Stimulated activated CD4-positive, alpha-beta T cell treated with anti-CD3 and anti-CD28 coated beads, Interleukin-1b, Interleukin-23, amount 100 ng/mL, for 48 hours (primary cell): ENCODE data around the gene ZNF333.
"Not testable (repeated sequence)": the region's sequence is repeated elsewhere in the genome, so short reads cannot be mapped to it uniquely, and the experiment has no call there.

ENCODE experiments used
- DNase-seq: peaks from one replicate; pipeline ENCODE4 v3.0.0-alpha.2; 2020

ZNF333 gene

DNA sequence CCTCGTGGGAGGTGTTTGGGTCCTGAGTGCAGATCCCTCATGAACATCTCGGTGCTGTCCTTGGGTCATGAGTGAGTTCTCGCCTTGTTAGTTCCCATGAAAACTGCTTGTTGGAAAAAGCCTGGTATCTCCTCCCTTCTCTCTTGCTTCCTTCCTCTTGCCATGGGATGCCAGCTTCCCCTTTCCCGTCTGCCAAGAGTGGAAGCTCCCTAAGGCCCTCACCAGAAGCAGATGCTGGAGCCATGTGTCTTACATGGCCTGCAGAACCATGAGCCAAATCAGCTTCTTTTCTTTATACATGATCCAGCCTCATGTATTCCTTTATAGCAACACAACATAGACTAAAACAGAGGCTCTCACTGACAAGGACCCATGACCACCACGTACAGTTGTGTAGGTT, 80.3 kb downstream of the ZNF333 start:
- no peak for DNase-seq

DNA sequence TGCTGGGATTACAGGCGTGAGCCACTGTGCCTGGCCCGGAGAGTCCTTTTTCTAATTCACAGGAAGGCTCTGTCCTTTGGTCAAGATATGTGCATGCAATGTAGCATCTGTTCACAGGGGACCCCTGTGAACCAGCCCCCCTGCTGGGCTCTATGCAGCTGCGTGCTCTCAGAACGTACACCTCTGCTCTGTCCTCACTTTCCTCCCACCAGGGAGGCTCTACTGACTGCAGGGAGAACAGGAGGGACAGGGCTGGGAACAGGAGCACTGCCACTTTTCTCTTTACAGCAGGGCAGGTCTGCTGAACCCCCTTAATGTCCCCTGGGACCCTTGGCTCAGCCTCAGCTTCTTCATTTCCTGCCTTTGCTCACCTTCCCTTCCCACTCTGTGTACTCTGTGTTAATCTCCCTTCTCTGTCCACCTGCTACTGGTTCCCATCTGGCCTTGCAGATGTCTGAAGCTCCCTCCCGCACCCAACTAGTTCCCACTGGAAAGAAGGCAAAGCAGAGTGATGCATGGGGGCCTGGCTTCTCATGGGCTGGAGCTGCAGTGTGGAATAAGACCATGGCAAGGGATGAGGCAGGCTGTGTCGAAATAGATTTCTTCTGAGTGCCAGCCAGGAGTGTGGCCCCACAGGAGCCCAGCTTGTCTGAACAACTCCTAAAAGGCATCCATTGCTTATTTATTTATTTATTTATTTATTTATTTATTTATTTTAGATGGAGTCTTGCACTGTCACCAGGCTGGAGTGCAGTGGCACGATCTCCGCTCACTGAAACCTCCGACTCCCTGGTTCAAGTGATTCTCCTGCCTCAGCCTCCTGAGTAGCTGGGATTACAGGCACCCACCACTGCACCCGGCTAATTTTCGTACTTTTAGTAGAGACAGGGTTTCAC, 81.3 kb downstream of the ZNF333 start:
- no peak for DNase-seq

DNA sequence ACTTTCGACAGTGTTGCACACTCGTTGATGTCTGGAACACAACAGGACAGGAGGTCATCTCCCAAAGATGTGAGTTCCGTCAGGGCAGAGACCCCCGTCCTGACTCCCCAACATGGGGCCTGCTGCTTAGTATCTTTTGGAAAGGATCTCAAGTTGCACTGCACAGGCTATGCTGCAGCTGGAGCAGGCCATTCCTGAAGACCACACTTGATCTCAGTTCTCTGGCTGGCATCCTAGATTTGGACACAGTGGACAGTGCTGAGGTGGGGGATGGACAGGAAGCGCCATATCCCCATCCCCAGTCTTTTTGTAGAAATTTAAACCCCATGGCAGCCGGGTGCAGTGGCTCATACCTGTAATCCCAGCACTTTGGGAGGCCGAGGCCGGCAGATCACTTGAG, 82.6 kb downstream of the ZNF333 start:
- no peak for DNase-seq

DNA sequence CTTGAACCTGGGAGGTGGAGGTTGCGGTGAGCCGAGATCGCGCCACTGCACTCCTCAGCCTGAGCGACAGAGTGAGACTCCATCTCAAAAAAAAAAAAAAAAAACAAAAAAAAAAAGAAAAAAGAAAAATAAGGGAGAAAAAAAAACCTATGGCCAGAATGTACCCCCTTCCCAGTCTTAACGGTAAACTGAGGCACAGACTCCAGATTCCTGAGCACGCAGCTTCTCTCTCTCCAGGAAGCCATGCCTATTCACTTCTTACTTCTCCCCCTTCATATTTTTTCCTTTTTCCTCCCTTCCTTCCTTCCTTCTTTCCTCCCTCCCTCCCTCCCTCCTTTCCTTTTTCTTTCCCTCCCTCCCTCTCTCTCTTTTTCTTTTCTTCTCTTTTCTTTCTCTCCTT, 83.1 kb downstream of the ZNF333 start:
- DNase-seq: no peak

DNA sequence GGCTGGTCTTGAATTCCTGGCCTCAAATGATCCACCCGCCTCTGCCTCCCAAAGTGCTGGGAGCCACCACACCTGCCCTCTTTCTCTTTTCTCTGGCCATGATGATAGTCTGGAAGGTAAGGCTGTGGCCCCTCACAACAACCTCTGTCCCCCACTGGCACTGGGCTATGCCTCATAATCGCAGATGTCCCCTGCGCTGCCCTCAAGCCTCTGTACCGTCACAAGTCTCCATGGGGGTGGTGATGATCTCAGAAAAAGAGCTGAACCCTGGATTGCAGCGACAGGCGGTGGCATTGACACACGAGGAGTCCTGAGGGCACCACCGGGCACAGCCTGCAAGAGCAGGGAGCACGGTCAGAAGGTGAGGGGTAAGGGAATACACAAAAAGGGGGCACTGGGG, 83.9 kb downstream of the ZNF333 start:
- DNase-seq: not testable (repeated sequence)

DNA sequence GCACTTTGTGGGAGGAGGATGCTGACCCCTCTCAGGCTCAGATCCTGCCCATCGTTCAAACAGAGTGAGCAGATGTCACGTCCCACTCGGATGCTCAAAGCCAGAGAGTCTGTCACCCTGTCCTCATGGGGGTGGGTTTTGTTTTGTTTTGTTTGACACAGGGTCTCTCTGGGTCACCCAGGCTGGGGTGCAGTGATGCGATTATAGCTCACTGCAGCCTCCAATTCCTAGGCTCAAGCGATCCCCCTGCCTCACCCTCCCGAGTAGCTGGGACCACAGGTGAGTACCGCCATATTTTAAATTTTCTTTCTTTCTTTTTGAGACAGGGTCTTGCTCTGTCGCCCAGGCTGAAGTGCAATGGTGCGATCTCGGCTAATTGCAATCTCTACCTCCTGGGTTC, 84.5 kb downstream of the ZNF333 start:
- no peak for DNase-seq

DNA sequence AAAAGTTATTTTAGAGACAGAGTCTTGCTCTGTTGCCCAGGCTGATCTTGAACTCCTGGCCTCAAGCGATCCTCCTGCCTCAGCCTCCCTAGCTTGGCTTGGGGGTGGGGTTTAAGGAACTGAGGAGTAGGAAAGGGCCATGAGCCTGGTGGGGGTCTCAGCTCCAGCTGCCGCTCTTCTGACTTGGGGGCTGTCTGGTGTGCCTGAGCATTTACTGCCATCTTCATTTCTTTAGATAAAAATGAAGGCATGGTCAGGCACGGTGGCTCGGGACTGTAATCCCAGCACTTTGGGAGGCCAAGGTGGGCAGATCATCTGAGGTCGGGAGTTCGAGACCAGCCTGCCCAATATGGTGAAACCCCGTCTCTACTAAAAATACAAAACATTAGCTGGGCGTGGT, 85.5 kb downstream of the ZNF333 start:
- DNase-seq: not testable (repeated sequence)

DNA sequence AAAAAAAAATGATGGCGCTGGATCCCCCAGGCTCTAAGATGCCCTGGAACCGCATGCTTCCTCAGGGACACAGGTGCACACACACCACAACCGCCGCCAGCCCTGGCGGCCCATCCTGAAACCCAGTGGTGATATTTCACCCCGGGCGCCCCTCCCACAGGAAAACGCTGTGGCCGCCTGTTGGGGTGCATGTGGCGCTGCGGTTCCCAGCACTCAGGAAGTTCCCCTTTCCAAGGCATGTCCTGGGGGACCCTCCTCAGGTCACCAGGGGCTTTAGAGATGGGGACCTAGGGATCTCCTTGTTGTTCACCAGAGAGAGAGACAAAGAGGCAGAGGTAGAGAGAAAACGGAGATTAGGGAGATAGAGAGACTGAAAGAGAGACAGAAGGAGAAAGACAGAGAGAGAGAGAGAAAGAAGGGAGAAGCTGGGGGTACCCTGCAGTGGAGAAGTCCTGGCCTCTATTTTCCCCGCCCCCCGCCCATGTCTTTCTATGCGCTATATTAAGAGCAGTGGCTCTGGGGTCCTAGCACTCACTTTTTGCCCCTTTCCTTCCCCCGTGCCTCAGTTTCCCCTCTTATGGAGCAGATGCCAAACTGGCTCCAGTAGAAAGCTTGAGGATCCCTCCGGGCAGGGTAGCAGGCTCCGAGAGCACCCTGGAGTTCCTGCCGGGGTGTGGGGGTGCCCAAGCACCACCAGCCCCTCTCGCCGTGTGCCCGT, 86.2 kb downstream of the ZNF333 start:
- no peak for DNase-seq

DNA sequence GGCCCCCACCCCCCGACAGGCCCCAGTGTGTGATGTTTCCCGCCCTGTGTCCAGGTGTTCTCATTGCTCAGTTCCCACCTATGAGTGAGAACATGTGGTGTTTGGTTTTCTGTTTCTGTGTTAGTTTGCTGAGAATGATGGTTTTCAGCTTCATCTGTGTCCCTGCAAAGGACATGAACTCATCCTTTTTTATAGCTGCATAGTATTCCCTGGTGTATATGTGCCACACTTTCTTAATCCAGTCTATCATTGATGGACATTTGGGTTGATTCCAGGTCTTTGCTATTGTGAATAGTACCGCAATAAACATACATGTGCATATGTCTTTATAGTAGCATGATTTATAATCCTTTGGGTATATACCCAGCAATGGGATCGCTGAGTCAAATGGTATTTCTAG, 87.8 kb downstream of the ZNF333 start:
- not testable (repeated sequence) for DNase-seq

DNA sequence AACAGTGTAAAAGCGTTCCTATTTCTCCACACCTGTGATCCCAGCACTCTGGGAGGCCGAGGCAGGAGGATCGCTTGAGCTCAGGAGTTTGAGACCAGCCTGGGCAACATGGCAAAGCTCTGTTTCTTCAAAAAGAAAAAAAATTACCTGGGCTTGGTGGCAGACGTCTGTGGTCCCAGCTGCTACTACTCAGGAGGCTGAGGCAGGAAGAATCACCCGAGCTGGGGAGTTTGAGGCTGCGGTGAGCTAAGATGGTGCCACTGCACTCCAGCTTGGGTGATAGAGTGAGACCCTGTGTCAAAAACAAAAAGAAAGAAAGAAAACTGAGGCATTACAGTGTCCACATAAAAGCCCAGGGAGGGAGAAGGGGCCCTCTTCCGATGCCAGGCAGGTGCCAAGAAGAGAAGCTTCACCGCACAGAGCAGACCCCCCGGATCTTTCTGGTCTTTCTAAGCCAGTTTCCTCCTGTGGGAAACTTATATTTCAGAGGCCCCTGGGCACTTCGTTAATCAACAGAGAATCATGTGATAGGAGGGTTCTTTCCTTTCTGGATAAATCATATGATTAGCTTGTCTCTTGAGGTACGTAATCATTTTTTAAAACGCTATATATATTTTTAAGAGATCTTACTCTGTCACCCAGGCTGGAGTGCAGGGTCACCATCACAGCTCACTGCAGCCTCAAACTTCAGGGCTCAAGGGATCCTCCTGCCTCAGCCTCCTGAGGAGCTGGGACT, 88.4 kb downstream of the ZNF333 start, which contains the start of gene ADGRE2:
TSS of gene ADGRE2 (minus strand) at position 451 of the 736 bp plus-strand sequence. CDS start 1,804 bp downstream, outside the sequence.
- not testable (repeated sequence) for DNase-seq

DNA sequence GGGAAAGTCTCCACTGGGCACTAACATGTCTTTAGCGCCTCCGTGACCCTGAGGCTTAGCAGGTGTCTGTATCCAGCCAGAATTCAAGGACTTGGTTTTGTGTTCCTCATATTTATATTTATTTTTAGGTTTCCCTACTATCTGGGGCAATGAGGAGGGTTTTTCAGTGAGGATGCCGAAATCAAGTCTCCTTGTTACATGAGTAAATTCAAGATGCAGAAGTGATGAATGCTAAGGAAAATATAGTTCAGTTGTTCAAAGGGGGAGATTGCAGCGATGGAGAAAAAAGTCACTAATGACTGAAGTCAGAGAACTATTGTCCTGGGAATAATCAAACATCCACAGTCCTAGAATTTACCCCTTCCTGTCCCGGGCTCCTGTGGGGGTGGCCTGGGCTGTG, 89.3 kb downstream of the ZNF333 start:
- DNase-seq: no peak

DNA sequence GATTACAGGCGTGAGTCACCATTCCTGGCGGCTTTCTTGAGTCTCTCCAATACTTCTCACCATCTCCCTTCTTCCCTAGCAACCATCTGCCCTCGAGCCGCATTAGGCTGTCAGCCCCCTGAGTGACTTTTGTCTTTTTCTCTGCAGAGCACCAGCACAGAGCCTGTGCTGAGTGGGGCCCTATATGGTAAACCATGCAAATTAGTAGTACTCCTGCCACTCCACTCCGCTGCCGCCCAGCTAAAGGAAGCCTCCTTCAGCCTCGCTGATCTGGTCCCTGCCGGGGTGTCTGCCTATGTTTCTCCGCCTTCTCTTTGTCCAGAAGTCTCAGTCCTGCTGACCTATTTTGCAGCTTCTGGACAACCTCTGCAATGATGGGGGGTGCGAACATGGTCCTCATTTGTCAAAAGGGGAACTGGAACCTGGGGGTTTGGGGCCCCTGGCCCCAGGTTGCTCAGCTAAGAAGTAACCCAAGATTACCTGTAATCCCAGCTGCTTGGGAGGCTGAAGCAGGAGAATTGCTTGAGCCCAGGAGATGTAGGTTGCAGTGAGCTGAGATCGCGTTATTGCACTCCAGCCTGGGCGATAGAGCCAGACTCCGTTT, 90.9 kb downstream of the ZNF333 start:
- not testable (repeated sequence) for DNase-seq

DNA sequence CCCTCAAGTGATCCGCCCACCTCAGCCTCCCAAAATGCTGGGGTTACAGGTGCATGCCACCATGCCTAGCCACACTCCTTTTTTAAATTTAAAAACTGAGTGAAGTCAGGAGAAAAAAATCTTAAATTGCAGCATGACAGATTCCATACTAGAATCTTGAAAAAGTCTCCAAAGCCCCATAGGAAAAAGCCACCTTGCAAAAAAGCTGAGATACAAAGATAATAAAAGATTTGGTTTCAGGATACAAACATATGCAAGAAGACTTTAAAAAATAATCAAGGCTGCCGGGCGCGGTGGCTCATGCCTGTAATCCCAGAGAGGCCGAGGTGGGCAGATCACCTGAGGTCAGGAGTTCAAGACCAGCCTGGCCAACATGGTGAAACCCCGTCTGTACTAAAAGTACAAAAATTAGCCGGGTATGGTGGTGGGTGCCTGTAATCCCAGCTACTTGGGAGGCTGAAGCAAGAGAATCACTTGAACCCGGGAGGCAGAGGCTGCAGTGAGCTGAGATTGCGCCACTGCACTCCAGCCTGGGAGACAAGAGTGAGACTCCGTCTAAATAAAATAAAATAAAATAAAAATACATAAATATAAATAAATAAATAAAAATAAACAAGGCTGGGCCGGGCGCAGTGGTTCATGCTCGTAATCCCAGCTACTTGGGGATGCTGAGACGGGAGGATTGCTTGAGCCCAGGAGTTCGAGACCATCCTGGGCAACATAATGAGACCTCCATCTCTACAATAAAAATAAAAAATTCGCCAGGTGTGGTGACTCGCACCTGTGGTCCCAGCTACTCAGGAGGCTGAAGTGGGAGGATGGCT, 92.1 kb downstream of the ZNF333 start:
- not testable (repeated sequence) for DNase-seq

DNA sequence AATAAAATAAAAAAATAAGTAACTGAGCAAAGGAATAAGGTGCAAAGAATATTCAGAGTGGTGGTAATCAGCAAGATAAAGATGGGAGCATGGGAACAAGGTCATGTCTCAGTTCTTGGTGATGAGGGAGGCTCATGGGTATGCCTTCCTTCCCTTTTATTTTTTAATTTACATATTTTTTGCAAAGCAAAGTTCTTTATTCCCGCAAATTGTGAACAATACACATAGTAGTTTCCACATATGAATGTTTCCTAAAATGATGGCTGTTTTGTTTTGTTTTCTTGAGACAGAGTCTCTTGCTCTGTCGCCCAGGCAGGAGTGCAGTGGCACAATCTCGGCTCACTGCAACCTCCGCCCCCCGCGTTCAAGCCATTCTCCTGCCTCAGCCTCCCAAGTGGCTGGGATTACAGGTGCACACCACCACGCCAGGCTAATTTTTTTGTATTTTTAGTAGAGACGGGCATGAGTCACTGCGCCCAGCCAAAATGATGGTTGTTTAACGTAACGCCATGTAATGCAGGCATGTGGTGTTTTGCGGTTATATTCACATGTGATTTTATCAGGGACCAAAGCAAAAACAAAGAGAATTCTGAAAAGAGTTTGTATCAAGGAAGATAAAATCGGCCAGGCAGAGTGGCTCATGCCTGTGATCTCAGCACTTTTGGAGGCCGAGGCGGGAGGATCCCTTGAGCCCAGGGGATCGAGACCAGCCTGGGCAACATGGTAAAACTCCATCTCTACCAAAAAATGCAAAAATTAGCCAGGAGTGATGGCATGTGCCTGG, 93.0 kb downstream of the ZNF333 start:
- DNase-seq: no peak
